HG03457 (cell line): ENCODE data around the gene HPS1.

Experiments used
- ATAC-seq: cut with Tn5 transposase; IDR thresholded peaks from one replicate; pipeline ENCODE4 v1.9.1; 2021; ENCODE audit warnings: moderate number of reproducible peaks; ENCODE audit not compliant: unreplicated experiment

HPS1 gene

GRCh38 chr10:98370831-98371820 lies 75.6 kb downstream of the HPS1 start:
- no peak for ATAC-seq

GRCh38 chr10:98369801-98370200 lies 76.9 kb downstream of the HPS1 start:
- ATAC-seq, result no peak

- ATAC-seq, result no peak
Measured at GRCh38 chr10:98368644-98369043, 78.1 kb downstream of the HPS1 start.

GRCh38 chr10:98367604-98368451 lies 78.9 kb downstream of the HPS1 start:
- no peak for ATAC-seq
